Myocyte (in vitro differentiated cells): ENCODE measurements around the gene RUNX1. TPM values are rescaled to one million over a fixed set of nuclear protein-coding genes. Genes with fewer than 3 reads are reported as not detected.

ENCODE experiments used
- DNase-seq: peaks from one replicate; pipeline ENCODE4 v3.0.0-alpha.2; 2012; ENCODE audit warnings: low read depth
- total RNA-seq: library from RNA; depleted of rRNA; stranded (reverse); fragments of >200 nt; gene quantifications from 2 replicates; pipeline ENCODE4 v1.2.3, GENCODE V29; 2014

RUNX1 gene
- total RNA-seq, 1 donor from 2014 or later = 166 TPM

DNA sequence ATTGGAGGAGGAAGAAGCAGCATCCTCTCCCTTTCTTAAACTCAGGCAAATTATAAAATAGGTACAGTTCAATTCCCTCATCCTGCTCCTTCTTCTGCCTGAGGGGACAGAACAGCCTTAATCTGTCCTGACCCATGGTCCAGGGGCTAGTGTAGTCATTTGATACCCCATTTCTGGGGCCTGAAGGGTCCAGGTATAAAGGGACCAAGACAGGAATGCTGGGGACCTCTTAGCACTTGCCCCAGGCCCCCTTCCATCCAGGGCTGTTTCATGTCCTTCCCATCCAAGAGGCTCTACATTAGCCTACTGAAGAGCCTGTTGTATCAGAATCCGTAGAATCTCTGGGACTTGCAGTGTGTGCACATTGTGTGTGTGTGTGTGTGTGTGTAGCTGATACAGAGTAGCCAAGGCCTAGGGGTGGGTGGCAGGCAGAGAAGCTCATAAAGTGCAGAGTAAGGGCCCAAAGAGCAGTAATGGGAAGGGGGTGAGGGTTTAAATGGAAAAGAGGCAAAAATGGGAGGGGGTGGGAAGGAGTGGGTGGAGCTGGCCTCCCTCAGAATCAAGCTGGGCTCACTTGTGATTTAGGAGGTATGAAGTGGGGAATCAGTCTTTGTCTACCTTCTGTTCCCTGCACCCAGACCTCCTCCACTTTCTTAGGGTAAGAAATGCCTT lies 32.4 kb downstream of the RUNX1 start:
- DNase-seq = no peak

DNA sequence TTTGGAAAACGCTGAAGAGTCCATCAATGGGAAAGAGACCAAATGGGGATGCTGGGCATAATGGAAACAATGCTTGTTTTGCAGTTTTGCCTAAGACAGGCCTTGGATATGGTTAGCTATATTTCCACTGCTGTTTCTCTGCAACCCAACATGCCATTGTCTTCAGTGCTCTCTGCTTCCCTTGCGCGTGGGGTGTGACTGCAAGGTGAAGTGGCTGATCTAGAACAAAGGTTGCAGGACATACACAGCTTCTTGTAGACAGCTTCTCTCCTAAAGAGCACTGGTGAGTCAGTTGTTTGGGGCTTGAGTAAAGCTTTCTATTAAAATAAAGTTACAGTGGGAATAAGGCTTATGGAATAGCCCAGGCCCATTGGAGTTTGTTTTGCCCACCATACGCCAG lies 33.0 kb downstream of the RUNX1 start:
- no peak for DNase-seq

DNA sequence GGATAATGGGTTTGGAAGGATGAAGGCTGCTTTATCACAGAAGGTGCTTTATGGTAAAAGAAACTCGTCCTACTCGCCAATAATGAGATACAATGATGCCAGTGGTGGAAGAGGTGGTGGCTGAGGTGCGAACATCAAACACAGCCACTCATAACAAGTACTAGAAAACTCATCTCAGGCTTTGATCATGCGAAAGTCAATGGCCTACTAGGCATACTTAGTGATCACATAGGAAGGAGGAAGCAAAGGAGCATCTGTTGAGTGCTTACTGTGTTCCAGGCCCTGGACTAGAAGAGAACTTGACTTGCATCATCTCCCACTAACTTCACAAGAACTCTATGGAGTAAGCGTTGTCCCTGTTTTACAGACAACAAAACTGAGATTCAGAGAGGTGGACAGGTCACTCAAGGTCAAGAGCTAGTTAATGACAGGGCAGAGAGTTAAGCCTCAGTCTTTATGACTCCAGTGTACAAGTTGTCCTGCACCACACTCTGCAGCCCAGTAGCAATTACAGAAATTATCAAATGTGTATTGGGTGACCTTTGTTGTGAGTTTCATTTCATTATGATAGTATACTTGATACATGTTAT lies 33.6 kb downstream of the RUNX1 start:
- no peak for DNase-seq

DNA sequence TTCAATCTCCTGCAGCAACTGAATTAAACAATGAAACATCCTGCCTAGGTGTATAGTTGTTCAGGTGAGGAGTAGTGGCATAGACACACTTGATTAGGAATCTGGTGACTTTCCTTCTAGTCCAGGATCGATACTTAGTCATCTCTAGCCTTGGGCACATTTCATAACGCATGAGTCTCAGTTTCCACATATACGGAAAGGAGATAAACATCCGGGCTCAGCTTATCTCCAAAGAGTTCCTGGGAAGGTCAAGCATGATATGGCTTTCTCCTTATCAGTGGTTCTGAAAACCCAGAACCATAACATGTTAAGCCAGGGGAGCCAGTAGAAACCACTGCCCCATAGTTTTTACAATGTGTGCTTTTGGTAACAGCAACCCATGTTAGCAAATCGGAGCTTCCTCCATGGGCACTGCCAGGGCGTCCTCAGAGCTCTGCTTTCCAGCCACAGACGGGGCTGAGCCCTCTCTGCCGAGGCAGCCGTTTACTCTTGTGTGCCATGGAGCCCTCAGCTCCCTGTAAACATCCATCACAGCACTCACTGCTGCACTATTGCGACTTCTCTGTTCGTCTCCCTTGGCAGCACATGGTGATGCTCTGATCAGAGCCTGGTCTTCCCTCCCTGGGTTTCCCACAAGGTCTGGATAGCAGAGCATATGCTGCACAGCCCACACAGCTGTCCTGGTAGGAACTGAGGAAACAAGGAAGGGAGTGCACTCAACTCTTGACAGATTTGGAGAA lies 34.6 kb downstream of the RUNX1 start:
- DNase-seq = peak; percentile 56

DNA sequence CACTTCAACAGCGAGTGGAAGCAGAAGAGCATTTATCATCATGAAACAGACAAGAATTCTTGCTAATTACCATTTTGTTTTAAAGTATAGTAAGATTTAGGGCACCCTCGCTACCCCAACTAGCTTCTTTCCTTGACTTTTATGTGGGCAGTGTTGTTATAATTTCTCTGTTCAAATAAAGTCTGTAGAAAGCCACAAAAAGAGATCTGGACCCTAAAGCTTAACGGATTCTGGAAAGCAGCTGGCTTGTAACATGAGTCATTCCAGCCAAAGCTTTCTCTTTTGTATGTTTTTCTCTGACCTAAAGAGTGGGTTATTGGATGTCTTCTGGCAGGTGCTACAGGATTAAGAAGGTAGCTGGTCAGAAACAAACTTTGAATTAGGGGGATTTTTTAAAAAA lies 37.4 kb downstream of the RUNX1 start:
- DNase-seq = peak; percentile 64

DNA sequence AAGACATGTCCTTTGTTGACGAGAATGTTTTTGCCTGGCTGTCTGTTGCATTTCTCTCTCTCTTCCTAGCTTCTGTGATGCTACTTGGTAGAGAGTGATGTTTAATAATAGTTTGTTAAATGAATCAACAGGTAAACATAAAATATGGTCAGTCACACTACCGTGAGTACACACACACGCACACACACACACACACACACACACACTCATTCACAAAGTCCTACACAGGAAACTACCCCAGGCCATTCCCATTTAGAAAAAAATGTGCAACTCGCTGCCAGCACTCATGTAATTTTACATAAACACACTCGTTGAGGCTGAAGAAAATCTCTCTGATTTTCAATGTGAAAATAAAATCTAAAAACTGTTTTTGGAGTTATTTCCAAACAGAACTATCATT lies 38.7 kb downstream of the RUNX1 start:
- DNase-seq = no peak

DNA sequence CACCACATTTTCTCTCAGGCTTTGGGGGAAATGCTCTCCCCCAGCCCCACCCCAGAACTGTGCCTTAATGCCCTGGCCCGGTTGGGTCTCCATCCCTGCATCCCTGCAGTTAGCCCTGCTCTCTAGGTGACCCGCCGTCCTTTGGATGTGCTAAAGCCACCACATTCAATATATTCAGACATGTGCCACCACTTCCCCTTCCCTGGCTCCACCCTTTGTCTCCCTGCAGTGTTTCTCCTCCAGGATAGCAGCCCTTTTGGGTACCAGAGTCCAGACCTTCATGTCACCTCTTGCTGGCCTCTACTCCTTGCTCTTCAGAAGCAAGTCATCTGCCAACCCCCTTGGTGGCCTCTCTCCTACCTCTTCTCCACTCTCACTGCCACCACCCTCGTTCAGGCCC lies 41.8 kb downstream of the RUNX1 start:
- DNase-seq = no peak

DNA sequence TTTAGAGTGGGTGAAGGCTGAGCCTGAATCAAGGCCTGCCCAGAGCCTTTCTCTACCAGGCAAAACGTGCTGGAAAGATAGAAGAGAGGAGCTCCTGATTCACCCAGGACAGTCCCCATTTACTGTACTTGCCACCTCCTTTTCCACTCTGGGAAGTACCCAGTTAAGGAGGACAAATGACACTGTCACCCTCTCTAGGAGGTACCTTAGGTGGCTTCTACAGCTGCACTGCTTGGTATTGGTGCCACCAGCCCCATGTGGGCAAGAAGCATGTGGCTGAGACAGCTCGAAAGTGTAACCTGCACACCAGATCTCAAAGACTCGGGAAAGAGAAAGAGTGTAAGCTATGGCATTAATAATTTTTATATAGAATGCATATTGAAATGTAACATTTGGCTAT lies 42.3 kb downstream of the RUNX1 start:
- DNase-seq = no peak

DNA sequence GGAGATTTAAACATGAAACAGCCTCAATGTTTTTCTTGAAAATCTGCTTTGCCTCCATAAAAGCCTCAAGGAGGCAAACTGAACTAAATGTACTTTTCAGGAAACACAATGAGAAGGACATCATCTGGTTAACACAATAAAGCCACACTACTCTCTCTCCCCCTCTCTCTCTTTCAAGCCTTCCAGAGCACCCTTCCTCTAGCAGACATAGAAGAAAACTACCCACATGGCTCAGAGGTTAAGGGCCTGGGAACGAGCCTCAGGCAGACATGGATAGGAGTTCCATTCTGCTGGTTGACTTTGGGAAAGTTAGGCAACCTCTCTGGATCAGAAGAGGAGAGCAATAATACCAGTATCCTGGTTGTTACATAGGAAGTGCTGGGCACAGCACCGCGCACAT lies 42.9 kb downstream of the RUNX1 start:
- no peak for DNase-seq

DNA sequence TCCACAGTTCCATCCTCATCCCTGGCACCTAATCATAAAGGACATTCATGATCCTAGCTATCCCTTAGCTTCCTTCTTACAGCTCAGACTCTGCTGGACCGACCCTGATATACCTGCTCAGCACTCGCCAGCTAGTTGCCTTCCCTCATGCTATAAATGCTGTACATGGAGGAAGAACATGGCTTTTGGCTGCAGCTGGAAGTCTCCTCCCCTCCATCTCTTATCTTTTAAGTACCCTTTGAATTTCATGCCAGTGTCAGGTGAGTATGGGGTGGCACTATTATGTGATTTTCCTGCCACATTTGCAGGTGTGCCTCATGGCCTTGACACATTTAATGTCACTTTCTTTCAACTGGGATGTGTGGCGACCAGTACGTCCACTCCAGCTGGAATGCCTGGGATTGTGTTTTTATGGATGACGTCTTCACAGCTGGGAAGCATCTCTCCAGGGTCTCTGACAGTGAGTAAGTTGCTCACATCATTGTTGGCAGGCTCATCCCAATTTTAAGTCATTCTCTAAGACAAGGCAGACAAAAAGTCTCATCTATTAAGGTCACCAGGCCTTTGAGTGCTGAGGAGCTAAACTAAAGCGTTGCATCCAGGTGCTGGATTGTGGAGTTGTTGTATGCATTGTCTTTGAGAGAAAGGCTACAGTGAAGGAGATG lies 43.4 kb downstream of the RUNX1 start:
- no peak for DNase-seq

DNA sequence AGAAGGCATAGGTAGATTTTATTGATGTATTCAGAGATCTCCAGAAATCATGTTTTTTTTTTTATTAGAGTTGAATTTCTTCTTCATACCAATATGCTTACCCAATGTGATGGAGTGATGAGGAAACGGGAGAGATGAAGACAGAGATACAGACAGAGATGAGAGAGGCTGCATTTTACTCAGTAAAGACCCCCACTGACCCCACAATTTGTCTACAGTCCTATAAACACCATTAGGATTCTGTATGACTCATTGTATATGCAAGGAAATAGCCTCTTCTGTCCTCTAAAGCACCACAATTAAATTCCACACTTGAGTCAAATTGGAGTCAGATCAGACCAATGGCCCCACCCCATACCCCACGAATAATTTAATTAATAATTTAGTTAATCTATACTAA lies 44.0 kb downstream of the RUNX1 start:
- DNase-seq = no peak

DNA sequence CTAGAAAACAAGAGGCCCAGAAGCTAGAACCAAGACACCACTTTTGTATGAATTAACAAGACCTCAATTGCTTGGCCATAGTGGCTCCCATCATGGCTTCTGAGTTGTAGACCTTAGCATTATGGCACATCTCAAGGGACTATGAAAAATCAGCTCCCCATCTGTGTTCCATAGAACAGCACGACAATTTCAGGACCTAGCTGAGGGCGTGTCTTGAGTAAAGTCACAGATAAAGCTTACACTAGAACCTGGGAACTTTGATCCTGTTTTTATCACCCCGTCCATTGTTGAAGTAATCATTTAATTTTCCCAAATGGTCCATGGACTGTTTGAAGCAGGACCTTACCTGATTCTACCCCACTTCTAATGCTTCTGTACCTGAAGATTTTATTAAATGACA lies 44.8 kb downstream of the RUNX1 start:
- DNase-seq = no peak

DNA sequence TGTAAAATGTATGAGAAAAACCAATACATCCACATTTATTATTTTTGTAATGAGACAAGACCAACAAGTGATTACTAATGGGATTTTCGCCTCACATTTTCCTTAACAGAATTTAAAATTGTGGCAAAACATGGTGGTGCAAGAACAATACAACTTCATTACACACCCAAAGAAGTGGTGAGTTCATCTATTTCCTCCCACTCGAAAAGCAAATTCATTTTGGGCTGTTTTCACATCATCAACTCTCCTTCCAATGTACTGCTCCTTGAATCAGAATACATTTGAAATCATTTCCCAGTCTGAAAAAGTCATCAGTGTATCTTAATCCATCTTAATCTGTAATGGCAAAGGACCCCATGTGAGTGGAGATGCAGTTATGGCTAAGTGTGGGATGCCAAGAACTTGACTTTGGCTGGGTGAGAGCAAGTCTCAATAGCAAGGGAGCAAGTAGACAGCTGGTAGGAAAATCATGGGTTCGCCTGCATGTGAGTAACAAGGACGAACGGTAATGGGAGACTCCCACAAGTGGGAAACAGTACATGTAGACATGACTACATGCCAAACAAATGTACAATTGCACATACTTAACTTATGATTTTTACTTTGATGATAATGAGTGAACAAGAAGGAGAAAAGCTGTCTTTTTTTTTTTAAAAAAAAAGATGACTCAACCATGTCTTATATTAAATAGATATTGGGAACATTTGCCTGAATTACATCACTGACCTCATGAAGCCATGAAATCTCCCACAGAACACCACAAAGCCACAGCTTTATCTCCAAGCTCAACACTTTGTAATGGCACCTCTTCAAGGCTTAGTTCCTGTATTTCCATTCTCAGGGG lies 46.0 kb downstream of the RUNX1 start:
- DNase-seq = peak; percentile 83

DNA sequence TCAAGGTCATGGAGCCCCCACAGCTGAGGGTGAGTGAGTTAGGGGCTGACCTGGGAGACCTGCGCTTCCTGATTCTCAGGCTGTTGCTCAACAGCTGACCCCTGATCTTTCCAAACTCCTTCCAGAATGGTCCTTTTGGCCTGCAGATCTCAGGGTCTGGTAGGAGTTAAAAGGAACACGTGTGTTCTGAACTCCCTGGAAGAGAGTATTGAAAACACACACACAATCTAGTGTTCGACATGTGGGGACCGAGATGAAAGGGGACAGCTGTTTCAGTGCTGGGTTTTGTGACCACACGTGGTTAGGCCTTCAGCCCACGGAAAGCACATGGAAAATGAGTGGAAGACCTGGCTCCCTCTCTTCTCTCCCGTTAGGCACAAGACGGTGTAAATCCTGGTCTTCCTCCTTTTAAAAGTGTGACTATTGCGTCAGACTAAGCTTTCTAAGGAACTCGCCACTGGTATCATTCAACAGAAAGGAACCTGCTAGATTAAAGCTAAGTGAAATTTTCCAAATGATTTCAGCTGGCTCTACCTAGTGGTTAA lies 49.6 kb downstream of the RUNX1 start:
- DNase-seq = peak; percentile 88

DNA sequence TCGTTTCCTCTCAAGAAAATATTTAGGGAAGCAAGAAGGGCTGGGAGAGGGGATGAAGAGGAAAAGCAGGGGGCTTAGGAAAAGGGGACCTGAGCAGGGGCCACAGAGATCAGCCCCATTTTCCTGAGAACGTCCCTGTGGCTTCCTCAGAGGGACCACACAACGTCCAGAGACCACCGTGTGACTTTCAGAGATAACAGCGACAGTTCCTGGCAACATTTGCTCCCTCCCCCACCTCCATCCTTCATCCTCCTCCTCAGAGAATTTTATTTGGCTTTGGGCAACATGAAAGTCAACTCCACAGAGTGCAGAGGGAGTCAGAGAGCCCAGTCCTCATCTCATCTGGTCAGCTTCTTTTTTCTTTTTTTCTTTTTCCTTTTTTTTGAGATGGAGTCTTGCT lies 50.9 kb downstream of the RUNX1 start:
- no peak for DNase-seq

DNA sequence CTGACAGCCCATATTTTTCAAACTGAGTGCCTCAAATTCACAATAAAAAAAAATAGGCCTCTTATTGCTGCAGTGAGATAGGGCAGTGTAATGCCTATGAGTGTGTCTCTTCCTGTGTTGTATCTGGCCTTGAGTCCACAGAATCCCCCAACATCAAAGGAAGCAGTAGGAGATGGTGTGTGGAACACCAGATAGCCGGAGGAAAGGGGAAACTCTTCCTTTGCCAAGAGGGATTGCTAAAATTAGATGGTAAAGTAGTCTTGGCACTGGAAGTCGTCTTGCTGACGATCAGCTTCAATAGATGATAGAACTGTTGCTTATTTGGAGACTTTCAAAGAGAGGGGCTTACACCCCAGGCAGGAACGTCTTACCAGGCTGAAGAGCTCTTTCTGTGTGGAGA lies 51.8 kb downstream of the RUNX1 start:
- DNase-seq = no peak

DNA sequence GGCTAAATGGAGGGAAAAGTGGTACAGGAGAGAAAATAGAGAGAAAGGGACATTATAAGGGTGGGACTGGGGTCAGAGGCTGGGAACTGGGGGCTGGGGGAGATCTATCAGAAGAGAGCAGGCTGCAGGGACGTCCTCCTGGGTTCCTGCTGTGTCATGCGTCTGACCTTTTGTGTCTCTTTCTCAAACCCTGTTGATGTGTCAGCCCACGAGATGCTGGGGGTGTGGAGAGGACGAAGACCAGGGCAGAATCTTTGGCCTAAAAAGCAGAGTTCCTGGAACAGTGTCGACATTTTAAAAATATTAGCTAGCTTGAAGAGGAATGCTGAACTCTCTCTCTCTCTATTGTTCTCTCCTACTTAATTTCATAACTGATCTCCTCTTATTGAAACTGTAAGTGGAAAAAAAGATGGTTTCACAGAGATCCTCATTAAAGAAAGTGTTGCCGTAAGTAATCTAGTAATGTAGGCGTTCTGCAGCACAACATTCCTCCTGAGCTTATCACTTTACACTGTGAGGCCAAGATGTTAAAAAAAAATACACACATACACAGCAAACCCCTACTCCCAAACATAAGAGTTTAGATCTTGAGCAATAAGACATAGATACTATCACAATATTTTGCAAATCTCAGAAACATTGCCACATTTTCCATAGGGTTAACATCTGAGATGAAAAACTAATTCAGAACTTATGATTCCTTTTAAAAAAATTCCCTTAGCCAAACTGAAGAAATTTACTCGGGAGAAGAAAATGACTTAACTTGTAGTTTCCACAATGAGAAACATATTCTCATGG lies 52.6 kb downstream of the RUNX1 start:
- DNase-seq = no peak

DNA sequence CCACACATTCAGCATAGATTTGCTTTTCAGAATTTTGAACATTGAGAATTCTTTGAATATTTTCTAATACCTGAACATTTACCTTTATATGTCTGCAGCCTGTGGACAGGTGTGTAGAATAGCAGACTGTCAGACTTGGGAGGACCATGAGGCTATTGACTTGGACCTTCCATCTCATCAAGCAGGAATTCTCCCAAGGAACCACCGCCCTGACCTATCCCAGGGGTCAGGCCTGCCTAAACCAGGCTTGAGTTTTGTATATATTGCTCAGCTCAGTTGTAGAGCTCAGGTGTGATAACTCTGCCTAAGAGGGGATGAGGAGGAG lies 53.2 kb downstream of the RUNX1 start:
- DNase-seq = no peak

DNA sequence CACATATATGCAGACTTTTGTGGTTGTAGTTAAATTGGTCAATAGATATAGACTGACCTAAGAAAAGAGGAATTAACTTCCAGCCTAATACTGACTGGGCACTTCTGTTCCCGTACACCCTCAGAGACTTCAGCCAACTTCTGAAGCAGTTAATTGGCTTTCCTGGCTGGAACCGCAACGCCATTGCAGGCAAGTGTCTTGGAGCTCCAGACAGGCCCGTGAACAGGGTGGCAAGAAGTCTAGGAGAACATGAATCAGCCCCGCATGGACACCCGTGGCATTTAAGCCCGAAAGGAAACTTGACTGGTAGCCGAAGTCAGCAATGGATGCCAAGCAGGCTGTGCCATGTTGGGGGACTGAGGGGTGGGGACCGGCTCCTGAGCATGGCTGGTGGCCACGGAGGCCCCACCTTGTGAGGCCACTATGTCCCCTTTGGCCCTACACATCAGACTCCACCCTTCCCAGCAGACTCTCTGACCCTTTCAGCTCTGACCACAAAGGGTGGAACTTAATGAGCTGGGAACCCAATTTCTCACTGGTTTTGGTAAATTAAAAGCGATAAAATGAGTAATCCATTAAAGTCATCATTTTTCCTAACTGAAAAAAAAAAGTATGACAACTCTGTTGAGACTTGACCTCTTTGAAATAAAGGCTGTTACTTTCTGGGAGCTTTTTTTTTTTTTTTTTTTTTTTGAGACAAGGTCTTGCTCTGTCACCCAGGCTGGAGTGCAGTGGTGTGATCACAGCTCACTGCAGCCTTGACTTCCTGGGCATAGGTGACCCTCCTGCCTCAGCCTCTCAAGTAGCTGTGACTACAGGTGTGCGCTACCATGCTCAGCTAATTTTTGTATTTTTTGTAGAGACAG lies 54.1 kb downstream of the RUNX1 start:
- no peak for DNase-seq
